ENCODE measurements around the gene PHOSPHO2.
"Not testable (repeated sequence)": the region's sequence is repeated elsewhere in the genome, so short reads cannot be mapped to it uniquely, and the experiment has no call there.

Gene PHOSPHO2

DNA sequence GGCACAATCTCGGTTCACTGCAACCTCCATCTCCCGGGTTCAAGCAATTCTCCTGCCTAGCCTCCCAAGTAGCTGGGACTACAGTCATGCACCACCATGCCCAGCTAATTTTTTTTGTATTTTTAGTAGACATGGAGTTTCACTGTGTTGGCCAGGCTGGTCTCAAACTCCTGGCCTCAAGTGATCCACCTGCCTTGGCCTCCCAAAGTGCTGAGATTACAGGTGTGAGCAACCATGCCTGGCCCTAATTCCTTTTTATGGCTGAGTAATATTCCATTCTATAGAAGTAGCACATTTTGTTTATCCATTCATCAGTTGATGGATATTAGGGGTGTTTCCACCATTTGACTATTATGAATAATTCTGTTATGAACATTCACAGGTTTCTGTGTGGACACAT is 9.6 kb upstream of the PHOSPHO2 start:
- DNase-seq = not testable (repeated sequence)

DNA sequence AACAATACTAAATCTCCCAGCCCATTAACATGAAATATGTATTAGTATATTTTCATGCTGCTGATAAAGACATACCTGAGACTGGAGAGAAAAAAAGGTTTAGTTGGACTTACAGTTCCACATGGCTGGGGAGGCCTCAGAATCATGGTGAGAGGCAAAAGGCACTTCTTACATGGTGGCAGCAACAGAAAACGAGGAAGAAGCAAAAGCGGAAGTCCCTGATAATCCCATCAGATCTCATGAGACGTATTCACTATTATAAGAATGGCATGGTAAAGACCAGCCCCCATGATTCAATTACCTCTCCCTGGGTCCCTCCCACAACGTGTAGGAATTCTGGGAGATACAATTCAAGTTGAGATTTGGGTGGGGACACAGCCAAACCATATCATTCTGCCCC is 7.4 kb upstream of the PHOSPHO2 start:
- DNase-seq = not testable (repeated sequence)

DNA sequence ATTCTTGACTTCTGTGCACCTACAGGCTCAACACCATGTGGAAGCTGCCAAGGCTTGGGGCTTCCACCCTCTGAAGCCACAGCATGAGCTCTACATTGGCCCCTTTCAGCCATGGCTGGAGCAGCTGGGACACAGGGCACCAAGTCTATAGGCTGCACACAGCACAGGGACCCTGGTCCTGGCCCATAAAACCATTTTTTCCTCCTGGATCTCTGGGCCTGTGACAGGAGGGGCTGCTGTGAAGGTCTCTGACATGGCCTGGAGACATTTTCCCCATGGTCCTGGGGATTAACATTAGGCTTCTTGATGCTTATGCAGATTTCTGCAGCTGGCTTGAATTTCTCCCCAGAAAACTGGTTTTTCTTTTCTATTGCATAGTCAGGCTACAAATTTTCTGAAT is 6.3 kb upstream of the PHOSPHO2 start:
- DNase-seq = not testable (repeated sequence)

DNA sequence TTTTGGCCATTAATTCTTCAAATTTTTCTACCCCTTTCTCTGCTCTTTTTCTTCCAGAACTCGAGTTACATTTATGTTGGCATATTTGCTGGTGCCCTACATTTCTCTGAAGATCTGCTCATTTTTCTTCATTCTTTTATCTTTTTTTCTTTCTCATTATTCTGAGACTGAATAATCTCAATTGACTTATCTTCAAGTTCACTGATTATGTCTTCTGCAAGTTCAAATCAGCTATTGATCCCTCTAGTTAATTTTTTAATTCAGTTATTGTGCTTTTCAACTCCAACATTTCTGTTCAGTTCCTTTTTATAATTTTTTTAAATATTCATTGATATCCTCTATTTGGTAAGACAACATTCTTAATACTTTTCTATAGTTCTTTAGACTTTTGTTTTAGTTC is 3.3 kb upstream of the PHOSPHO2 start:
- no peak for DNase-seq

DNA sequence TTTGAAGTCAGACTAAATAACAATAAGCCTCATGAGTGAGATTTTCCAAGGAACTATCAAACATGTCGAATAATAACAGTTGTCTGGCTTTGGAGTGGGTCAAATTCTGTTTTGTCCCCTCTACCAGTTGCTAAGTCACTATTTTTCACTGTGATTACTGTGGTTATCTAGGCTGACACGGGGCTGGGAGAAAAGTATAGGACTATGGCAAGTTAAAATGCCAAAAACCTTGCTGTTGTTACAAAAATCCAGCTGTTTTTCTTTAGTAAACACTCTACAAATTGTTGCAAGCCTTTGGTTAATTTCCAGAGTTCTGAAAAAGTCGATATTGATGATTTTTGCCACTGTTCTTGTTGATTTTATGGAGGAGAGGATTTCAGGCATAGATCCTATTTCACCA is 1.6 kb upstream of the PHOSPHO2 start:
- DNase-seq = no peak

DNA sequence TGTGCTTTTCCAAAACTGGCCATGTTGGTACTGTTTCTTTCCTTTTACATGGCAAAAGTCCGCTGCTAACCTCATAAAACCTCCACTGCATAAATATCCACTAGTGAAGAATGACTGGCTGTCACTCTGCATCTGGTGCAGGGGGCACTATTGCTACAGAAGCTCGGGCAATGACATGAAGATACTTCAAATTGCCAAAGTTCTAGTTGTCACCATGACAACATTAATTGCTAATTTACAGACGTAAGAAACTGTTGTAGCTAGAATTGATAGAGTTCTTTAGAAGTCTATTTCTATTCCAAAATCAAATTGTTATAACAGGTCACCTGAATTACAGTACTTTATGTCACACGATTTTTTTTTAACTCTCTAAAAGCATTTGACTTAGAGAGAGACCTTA is 909 bp upstream of the PHOSPHO2 start:
- DNase-seq = no peak

DNA sequence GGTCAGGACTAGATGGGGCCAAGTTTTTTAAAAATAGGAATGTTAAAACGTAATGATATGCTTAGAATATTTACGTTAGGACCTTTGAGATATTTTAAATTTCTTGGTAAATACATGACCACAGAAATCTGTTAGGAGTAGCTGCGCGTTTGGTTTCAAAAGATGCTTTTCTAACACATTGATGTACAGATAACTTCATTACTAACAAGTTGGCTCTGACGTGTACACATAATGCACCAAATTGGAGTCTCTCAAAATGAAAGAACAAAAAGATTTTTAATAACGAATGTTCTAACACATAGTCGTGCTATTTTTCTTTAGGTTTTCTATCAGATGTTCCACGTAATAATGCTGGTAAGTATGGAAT is 608 bp downstream of the PHOSPHO2 start:
- no peak for DNase-seq

DNA sequence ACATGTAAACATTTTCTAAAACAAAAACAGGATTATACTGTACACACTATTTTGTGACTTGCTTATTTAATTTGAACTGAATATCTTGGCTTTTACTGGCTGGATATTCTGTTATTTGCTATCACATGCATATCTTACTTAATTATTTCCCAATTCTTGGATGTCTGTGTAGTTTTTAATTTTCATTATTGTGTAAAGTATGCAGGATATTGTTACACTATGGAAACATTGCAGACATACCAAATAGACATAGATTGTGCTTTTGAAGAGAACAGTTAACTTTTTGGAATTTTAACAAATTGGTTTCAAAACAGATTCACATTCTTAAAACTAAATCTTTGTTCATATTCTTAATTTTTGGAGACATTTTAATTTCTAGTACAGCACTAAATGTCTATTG is 2.1 kb downstream of the PHOSPHO2 start:
- no peak for DNase-seq

DNA sequence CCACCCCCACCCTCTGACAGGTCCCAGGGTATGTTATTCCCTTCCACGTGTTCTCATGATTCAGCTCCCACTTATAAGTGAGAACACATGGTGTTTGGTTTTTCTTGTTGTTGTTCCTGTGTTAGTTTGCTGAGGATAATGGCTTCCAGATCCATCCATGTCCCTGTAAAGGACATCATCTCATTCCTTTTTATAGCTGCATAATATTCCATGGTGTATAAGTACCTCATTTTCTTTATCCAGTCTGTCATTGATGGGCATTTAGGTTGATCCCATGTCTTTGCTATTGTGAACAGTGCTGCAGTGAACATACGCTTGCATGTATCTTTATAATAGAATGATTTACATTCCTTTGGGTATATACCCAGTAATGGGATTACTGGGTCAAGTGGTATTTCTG is 4.9 kb downstream of the PHOSPHO2 start:
- not testable (repeated sequence) for DNase-seq

DNA sequence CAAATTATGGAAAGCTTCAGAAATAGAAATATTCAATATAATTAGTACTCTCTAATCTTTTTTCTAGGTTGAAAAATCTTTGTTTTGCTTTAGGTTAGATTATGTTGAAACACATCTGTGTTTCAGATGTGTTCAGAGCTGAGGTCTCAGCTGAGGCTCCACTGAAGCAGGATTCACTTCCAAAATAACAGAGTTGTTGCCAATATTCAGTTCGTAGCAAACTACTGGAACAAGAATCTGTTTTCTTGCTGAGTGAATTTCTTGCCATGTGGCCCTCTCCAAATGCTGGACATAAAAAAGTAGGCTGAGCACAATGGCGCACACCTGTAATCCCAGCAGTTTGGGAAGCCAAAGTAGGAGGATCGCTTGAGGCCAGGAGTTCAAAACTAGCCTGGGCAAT is 8.7 kb downstream of the PHOSPHO2 start:
- no peak for DNase-seq

DNA sequence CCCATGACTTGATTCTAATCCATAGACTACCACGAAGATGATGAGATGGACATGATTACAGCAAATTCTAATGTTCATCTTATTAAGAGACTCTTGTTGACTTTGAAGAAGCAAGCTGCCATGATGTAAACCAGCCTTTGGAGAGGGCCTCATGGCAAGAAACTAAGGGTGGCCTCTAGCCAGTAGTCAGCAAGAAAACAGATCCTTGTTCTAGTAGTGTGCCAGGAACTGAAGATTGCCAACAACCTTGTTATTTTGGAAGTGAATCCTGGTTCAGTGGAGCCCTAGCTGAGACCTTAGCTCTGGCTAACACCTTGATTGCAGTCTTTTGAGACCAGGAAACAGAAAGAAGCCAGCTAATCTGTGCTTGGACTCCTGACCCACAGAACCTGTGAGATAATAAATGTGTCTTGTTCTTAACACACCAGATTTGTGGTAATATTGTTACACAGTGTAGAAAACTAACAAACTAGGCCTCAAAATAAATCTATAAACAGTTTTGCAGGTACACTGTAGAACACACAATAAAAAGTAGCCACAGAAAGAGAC is 10.0 kb downstream of the PHOSPHO2 start:
- DNase-seq = no peak

DNA sequence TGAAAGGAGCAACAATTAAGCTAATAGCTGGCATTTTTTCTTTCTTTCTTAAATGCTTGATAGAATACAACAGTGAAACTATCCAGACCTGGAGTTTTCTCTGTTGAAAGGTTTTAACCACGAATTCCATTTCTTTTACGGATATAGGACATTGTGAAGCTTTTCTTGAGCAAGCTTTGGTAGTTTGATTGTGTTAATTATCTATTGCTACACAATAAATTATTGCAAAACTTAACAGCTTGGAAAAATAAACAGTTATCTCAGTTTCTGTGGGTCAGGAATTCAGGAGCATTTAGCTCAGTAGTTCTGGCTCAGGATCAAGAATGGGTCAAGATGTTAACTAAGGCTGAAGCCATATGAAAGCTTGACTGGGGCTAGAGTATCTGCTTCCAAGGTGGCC is 11.7 kb downstream of the PHOSPHO2 start:
- peak; percentile 4 for DNase-seq

DNA sequence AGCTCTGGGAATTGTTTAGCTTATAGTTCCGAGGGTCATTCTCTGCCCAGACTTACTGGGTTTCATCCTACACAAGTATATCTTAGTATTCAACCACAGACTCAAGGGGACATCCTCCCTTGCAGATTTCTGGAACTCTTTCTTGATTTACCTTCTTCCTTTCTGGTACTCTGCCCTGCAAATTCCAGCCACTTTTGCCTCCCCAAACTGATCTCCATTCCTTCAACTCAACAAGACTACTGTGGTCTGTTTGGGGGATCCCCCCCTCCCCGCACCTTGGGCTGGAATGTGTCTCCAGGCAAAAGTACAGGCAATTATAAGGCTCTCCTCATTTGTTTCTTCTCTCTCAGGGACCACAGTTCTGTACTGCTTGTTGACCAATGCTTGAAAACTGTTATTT is 13.4 kb downstream of the PHOSPHO2 start:
- no peak for DNase-seq

DNA sequence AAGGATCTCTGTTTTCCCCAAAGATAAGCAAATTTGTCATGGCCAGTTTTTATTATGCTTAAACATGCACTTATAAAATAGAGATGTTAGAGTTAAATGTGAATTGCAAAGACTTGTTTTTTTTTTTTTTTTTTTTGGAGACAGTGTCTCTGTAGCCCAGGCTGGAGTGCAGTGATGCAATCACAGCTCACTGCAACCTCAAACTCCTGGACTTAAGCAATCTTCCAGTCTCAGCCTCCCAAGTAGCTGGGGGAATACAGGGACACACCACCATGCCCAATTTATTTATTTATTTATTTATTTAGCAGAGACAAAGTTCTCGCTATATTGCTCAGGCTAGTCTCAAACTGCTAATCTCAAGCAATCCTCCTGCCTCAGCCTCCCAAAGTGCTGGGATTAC is 15.1 kb downstream of the PHOSPHO2 start:
- no peak for DNase-seq

DNA sequence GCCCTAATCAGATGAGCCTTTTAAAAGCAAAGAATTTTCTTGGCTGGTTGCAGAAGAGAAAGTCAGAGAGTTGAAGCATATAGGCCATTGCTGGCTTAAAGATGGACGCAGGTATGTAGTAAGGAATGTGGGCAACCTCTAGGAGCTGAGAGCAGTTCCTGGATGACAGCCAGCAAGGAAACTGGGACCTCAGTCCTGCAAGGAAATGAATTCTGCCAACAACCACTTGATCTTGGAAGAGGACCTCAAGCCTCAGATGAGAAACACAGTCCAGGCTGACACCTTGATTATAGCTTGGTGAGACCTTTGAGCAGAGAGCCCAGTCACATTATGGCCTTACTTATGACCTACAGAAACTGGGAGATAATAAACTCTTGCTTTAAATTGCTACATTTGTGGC is 15.7 kb downstream of the PHOSPHO2 start:
- no peak for DNase-seq

DNA sequence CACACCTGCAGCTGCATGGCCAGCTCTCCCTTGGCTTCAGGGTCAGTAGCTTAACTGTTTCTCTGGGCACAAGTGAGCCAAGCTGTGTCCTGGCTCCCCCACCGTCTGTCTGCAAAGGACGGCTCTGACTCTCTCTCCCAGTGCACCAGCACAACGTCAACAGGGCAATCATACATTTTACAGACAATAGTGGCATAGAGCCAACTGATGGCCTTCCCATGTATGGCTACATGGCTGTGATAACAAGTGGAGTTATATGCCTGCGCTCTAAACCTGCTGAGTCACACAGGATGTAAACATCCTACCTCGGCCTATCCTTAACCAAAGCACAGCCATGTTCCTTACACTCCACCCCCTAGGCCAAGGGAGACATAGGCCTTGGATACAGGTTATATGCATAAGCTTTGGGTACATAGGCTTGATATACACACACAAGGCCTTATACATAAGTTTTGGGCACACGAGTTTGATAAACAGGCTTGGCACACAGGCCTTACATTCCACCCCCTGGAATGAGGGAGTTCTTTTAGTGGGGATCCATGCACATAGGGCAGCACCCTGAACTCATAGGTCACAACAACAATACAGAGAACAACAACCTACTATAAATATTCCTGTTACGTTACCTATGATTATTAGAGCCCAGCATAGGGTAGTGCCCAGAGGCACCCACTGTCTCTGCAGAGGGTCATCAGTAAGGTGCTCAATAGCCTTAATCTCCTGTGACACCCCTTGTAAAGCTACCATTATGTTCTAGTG is 17.7 kb downstream of the PHOSPHO2 start:
- DNase-seq = no peak

DNA sequence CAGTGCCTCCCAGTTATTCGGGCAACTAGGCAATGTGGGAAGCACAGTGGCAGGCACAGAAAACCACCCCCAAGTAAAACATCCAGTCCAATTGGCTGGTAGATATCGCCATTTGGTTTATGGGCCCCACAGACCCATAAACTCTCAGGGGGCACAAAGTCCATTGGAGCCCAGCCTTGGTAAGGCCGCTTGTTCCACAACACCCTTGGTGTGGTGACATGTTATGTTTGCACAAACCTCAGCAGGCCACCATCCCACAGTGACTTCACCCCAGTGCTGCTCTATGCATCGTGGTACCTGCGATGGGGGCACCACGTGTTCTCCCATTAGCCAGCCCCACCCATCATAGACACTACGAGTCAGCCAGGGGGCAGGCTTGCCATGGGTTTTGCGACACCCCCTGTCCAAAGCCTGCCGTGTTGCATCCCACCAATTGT is 18.5 kb downstream of the PHOSPHO2 start:
- no peak for DNase-seq

DNA sequence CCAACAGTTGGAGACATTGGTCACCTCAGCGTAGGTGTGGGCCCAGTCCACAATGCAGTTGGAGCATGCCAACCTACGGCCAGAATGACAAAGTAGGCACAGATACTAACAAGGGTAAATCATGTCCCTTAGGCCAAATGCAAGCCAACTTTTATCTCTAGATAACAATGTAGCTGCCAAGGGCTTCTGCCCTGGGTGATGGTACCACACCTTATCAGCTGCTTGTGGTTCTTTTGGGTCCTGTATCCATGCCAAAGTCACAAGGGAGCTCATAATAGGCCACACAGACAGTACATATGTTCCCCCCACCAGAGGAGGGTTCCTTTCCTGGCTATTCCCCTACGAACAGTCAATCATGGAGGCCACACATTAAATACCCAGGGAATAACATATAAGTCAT is 19.1 kb downstream of the PHOSPHO2 start:
- DNase-seq = no peak

DNA sequence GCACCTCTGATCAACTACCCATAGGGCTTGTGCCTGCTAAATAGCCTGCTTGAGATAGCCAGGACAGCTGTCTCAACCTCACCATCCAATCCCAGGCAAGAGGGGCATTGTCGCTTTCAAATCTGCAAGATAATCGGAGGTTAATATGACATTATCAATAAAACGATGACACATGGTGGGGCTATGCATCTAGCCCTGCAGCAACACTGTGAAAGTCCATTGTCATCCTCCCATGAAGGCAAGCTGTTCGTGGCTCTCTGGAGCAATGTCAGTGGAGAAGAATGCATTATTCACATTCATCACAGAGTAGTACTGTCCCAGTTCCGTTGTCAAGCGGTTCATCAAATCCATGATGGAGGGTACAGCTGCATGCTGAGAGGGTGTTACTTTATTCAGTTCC is 20.4 kb downstream of the PHOSPHO2 start:
- no peak for DNase-seq

DNA sequence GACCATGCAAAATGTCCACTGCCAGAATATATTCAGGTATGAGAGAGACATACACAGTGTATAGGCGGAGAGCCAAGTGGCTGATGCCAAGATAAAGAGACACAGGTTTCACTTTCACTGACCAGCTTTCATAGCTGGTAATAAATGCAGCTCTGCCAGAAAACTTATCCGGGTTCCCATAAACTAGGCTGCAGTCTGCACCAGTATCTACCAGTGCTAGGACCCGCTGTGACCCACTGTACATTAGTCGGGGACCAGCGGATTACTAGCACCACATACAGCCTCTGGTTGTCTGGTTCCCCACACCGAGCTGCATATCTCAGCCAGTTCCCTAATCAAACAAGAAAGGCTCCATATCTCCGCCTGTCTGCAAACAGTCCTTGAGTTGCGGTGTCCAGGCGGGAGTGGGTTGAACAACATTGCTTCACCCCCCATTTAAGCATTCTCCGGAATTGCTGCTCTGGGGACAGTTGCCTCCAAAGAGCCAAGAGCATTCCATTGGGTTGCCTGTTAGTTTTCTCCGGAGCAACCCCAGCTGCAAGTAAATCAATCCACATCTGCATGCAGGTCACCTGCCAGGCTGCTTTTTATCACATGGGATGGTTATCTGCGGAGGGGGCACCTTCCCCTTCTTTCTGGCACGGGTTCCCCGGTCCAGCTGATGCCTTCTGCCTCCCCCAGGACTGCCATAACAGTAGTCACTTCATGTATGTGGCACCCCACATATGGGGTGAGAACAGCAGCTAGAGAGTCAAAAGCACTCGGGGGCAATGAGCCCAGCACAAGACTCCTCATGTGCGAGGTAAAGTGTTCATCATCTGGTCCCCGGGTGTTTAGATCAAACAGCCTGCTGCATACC is 21.3 kb downstream of the PHOSPHO2 start:
- DNase-seq = no peak

DNA sequence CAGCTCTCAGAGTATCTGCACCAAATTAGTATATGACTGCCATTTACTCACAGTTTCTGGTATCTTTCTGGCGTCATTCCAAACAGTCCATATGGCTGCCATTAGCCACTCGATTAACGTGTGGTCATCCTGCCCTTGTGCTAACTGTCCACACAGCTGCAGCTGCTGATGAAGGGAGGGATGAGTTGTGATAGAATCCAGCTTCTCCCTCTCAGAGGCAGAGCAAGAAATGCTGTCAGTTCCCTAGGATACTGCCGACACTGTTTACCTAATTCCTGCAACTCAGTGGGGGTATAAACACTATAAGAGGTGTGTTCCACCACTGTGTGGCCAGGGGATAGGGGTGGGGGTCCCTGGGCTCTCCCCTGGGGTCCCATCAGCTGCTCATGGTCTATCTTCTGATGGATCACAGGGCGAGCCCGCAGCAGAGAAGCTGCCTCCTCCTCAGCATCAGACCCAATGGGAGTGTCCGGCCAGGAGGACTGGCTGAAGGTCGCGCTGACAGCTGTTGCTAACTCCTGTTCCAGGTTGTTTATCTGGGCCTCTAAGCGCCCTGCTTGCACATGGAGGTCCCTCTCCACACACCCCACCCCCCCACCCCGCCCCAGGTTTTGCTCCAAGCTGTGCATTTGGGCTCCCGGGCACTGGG is 22.1 kb downstream of the PHOSPHO2 start:
- no peak for DNase-seq

DNA sequence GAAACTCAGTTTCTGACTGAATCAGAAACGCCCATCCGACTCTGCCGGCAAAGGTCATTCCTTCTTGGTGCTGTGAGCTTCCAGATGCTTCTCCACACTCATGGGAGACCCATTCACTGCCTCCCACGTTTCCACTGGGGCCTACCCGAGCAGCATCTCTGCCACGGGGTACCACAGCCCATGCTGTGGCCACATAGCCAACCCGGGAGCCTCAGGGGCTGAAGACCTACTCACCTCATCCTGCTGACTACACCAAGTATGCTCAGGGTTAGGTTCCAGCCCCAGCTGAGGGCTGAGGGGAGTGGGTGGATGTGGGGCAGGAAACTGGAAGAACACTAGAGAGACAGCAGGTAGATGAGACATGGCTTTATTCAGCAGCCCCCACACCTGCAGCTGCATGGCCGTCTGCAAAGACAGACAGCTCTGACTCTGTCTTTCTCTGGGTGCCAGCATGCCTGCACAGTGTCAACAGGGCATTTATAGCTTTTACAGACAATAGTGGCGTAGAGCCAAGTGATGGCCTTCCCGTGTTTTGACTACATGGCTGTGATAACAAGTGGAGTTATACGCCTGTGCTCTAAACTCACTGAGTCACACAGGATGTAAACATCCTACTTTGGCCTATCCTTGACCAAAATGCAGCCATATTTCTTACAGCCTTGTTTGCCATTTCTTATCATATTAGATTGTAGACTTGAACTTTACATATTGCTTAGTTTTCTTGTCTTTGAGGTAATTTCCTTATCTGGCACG is 22.8 kb downstream of the PHOSPHO2 start:
- DNase-seq = no peak

DNA sequence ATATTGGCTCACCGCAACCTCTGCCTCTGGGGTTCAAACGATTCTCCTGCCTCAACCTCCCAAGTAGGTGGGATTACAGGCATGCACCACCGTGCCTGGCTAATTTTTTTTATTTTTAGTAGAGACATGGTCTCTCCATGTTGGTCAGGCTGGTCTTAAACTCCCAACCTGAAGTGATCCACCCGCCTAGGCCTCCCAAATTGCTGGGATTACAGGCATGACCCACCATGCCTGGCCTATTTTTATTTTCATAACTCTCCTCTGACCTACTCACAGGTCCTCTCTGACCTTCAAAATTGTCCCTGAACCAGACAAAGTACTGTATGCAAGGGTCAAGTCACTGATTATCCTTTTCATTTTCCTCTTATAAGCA is 23.4 kb downstream of the PHOSPHO2 start:
- no peak for DNase-seq

All from NCI-H226 (cell line).